22Rv1 (cell line): Measurements from ENCODE around the gene FBXO47.
A peak's percentile ranks its signal among the peaks of the same experiment; 100 is the strongest.

ENCODE experiments used
- H3K27ac ChIP-seq: fragments of 450-650 bp; 2 replicates; pipeline ENCODE4 v1.5.1; 2017
- CTCF ChIP-seq: fragments of 450-650 bp; IDR thresholded peaks from 2 replicates; pipeline ENCODE4 v1.5.1; 2017; ENCODE audit warnings: mild to moderate bottlenecking
- ZFX ChIP-seq: fragments of 450-650 bp; IDR thresholded peaks from 2 replicates; pipeline ENCODE4 v1.6.1; 2017; ENCODE audit warnings: antibody characterized with exemption, borderline replicate concordance

FBXO47 gene

GRCh38 chr17:38996660-38997337 is 29.6 kb upstream of the FBXO47 start:
- TF ChIP-seq CTCF = no peak
- no peak for TF ChIP-seq ZFX
- no peak overlapping the region for H3K27ac ChIP-seq

GRCh38 chr17:38994026-38994425 is 26.8 kb upstream of the FBXO47 start:
- no peak overlapping the region for H3K27ac ChIP-seq
- TF ChIP-seq ZFX (no peak), CTCF (no peak)

GRCh38 chr17:38984666-38985065 is 17.5 kb upstream of the FBXO47 start:
- TF ChIP-seq CTCF (no peak), ZFX (no peak)
- no peak overlapping the region for H3K27ac ChIP-seq

- no peak overlapping the region for H3K27ac ChIP-seq
- TF ChIP-seq ZFX (no peak), CTCF (peak; percentile 90)
These were observed 15.9 kb upstream of the FBXO47 start for GRCh38 chr17:38982858-38983746.

- H3K27ac ChIP-seq = no peak overlapping the region
- no peak for TF ChIP-seq CTCF
- TF ChIP-seq ZFX = no peak
These were observed 14.4 kb upstream of the FBXO47 start for GRCh38 chr17:38981636-38982035.

- no peak for TF ChIP-seq ZFX
- TF ChIP-seq CTCF = no peak
These were observed 13.5 kb upstream of the FBXO47 start for GRCh38 chr17:38980490-38981217.

More at GRCh38 chr17:38980490-38981217, 13.5 kb upstream of the FBXO47 start:
- H3K27ac ChIP-seq = no peak overlapping the region
